RWPE2 (cell line): Measurements from ENCODE around the gene QRFP.
A peak's percentile ranks its signal among the peaks of the same experiment; 100 is the strongest.

Source experiments
- ATAC-seq: fragments of 200-7000 bp; cut with Tn5 transposase; 3 replicates; pipeline ENCODE4 v1.9.1; 2021; ENCODE audit warnings: low read depth
- DNase-seq: peaks from one replicate; pipeline ENCODE4 v3.0.0-alpha.2; 2020; ENCODE audit warnings: low spot score
- H3K27ac ChIP-seq: fragments of 450-650 bp; 2 replicates; pipeline ENCODE4 v1.5.1; 2017; ENCODE audit warnings: mild to moderate bottlenecking; ENCODE audit not compliant: poor library complexity, severe bottlenecking
- H3K27me3 ChIP-seq: fragments of 250-450 bp; sonication (Bioruptor Pico); 2 replicates; pipeline ENCODE4 v1.5.1; 2021; ENCODE audit warnings: mild to moderate bottlenecking, moderate library complexity; ENCODE audit not compliant: insufficient read depth, poor library complexity, severe bottlenecking
- H3K36me3 ChIP-seq: fragments of 250-450 bp; sonication (Bioruptor Pico); 2 replicates; pipeline ENCODE4 v1.5.1; 2020; ENCODE audit warnings: low read depth, mild to moderate bottlenecking, moderate library complexity
- H3K4me1 ChIP-seq: fragments of 250-450 bp; sonication (Bioruptor Pico); 2 replicates; pipeline ENCODE4 v1.5.1; 2021; ENCODE audit warnings: mild to moderate bottlenecking, moderate library complexity; ENCODE audit not compliant: insufficient read depth, poor library complexity, severe bottlenecking
- H3K4me3 ChIP-seq: fragments of 250-450 bp; sonication (Bioruptor Pico); 2 replicates; pipeline ENCODE4 v1.5.1; 2021; ENCODE audit warnings: mild to moderate bottlenecking, moderate library complexity; ENCODE audit not compliant: severe bottlenecking
- H3K9me3 ChIP-seq: fragments of 250-450 bp; sonication (Bioruptor Pico); 2 replicates; pipeline ENCODE4 v1.5.1; 2021; ENCODE audit warnings: mild to moderate bottlenecking, moderate library complexity; ENCODE audit not compliant: severe bottlenecking
- TF ChIP-seq, protein P1 (sequence below): fragments of 450-650 bp; IDR thresholded peaks from one replicate; pipeline ENCODE4 v1.5.1; 2017; ENCODE audit warnings: mild to moderate bottlenecking, moderate library complexity; ENCODE audit not compliant: poor library complexity, severe bottlenecking

QRFP gene

DNA sequence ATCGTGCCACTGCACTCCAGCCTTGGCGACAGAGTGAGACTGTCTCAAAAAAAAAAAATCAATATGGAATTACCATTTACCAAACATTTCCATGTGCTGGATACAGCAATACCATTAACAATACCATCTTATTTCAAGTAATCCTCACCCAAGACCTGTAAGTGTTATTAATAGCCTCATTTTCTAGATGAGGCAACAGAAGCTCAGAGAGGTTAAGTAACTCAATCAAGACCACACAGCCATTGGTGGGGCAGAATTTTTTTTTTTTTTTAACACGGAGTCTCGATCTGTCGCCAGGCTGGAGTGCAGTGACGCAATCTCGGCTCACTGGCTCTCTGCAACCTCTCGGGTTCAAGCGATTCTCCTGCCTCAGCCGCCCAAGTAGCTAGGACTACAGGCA, 46.1 kb upstream of the QRFP start:
- no peaks in the 10 kb centered on the region for H3K27me3 ChIP-seq
- no peak for DNase-seq
- H3K36me3 ChIP-seq, result no peaks in the 10 kb centered on the region

GRCh38 chr9:130942084-130942483, 45.5 kb upstream of the QRFP start:
- DNase-seq, result no peak
- H3K27ac ChIP-seq, result no peak overlapping the region
- H3K36me3 ChIP-seq, result no peaks in the 10 kb centered on the region
- H3K9me3 ChIP-seq, result peaks cover 5% of the 10 kb centered on the region
- peaks cover 8% of the 10 kb centered on the region for H3K4me1 ChIP-seq
- H3K27me3 ChIP-seq, result no peaks in the 10 kb centered on the region
- TF ChIP-seq, protein P1, sequence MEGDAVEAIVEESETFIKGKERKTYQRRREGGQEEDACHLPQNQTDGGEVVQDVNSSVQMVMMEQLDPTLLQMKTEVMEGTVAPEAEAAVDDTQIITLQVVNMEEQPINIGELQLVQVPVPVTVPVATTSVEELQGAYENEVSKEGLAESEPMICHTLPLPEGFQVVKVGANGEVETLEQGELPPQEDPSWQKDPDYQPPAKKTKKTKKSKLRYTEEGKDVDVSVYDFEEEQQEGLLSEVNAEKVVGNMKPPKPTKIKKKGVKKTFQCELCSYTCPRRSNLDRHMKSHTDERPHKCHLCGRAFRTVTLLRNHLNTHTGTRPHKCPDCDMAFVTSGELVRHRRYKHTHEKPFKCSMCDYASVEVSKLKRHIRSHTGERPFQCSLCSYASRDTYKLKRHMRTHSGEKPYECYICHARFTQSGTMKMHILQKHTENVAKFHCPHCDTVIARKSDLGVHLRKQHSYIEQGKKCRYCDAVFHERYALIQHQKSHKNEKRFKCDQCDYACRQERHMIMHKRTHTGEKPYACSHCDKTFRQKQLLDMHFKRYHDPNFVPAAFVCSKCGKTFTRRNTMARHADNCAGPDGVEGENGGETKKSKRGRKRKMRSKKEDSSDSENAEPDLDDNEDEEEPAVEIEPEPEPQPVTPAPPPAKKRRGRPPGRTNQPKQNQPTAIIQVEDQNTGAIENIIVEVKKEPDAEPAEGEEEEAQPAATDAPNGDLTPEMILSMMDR, result no peak
- no peak for ATAC-seq
- no peak overlapping the region for H3K4me3 ChIP-seq

More for the DNA sequence above, 46.1 kb upstream of the QRFP start:
- Histone ChIP-seq H3K4me1 (peaks cover 14% of the 10 kb centered on the region), H3K27ac (no peak overlapping the region), H3K9me3 (peaks cover 5% of the 10 kb centered on the region), H3K4me3 (no peak overlapping the region)
- TF ChIP-seq, protein P1, result no peak
- no peak for ATAC-seq

DNA sequence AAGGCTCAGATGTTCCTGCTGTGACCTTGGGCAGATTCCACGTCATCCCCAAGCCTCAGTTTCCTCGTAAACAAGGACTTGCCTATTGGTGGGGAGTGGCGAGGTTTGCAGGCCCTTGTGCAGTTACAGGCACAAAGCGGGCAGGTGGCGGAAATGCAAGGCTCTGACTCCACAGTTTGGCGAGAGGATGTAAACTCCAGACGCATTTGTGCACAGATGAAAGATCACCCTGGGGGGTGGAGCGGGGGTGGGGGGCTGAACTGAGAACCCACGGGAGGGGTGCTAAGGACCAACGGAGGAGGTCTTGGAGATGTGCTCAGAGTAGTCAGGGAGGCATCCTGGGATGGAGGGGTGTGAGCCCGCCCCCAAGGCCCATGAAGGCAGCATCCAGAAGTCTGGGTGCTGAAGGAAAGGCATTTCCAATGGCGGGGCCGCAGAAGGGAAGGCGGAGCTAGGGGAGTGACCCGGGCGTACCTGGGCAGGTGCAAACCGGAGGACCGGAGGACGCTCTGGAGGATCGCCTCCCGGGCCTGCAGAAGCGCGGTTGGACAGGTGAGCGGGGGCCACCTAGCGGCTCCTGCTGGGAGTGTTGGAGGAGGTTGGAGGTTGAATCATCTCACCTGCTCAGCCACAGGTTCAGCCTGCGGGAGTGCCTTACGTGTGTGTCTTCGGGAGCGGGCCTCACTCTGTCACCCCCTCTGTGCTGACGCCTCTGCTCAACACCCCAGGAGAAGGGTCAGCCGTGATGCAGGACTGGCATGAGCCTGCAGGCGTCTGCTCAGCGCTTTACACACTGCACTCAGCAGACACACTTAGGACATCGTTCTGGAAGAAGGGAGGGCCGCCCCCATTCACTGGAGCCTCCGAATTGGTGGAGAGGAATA, 44.3 kb upstream of the QRFP start:
- no peaks in the 10 kb centered on the region for H3K27me3 ChIP-seq
- ATAC-seq (peak; percentile 81), DNase-seq (peak; percentile 95)
- peaks cover 5% of the 10 kb centered on the region for H3K9me3 ChIP-seq
- H3K36me3 ChIP-seq, result no peaks in the 10 kb centered on the region
- no peak overlapping the region for H3K4me3 ChIP-seq
- no peak overlapping the region for H3K27ac ChIP-seq
- H3K4me1 ChIP-seq, result peaks cover 11% of the 10 kb centered on the region
- TF ChIP-seq, protein P1, result peak; percentile 93

DNA sequence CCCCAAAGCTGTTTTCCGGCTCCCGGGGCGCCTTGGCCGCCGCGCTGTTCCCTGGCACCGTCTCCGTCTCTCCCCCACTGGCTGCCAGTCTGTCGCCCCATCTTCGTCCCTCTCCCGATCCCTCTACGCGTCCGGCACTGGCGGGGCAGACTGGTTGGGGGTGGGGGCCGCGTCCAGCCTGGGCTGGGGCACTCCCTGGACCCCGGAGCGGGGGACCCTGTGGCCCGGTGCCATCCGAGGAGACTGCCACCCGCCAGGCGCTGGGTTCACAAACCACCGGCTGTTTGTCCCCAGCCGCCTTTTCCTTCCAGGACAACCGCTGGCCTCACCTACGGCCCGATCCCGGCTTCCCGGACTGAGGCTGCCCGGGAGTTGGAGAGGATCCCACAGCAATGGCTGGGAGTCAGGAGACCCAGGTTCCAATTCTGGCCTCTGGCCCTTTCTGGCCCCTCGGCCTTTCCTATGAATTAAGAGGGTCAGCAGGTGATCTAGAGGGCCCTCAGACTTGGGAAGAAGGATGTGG, 43.5 kb upstream of the QRFP start:
- no peak for ATAC-seq
- DNase-seq, result no peak
- Histone ChIP-seq H3K9me3 (no peaks in the 10 kb centered on the region), H3K27me3 (no peaks in the 10 kb centered on the region), H3K36me3 (no peaks in the 10 kb centered on the region), H3K4me1 (peaks cover 14% of the 10 kb centered on the region), H3K4me3 (no peak overlapping the region), H3K27ac (no peak overlapping the region)
- TF ChIP-seq, protein P1, result no peak
